Measurements from ENCODE around the gene ATP6V0D1. TPM values are rescaled to one million over a fixed set of nuclear protein-coding genes. Genes with fewer than 3 reads are reported as not detected.

The ATP6V0D1 gene
- total RNA-seq, 1 donor from 2014 or later: 74.5 TPM

DNA sequence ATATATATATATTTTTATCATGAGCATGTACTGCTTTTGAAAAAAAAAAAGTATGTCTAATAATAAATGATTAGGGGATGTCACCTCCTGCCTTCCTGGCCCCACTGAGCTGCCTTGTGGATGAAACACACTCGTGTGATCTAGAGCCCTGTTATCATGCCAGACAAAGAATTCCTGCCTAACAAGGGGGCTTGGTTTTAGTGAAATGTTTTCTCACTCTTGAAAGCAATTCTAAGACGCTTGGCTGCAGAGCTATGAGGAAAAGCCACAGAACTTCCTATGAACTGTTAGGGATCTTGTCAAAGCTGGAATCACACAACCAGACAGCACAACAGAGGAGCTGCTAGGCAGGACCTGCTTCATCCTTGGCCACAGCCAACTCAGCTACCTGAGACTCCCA, 68.7 kb downstream of the ATP6V0D1 start:
- ChIA-PET CTCF (interaction anchor here (1.5 to 1.7 kb wide), 2 partner anchors 10 to 152 kb away, joined by 3 to 4 read pairs; no protein-coding TSS in a partner anchor), POLR2A (no interaction called here)
- Mint-ChIP-seq H3K4me1 (peaks cover 8% of the 10 kb centered on the region), H3K27ac (no peak overlapping the region), H3K9me3 (no peaks in the 10 kb centered on the region), H3K27me3 (peaks cover 3% of the 10 kb centered on the region), H3K4me3 (no peak overlapping the region), H3K36me3 (ENCODE audit: low read depth) (no peaks in the 10 kb centered on the region)
- intact Hi-C loops (cut with micrococcal nuclease): no loop called here
- no peak for TF ChIP-seq CTCF (IDR thresholded peaks at IDR 0.05)
- DNase-seq: no peak
- no peak for ATAC-seq (ENCODE audit: low read depth)

DNA sequence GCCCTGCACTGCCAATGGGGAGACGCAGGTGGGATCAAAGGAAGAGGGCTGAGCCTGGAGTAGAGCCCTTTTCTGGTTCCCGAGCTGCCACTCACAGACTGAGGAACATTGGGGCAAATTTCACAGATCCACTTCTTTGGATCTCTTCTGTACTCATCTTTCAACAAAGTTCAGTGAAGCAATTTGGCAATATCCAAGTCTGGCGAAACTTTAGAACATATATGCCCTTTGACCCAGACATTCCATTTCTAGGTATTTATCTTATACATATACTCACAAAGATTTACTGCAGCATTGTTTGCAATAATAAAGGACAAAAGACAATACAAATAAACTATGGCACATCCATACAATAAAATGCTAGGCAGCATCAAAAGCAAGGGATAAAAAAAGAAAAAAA, 69.6 kb downstream of the ATP6V0D1 start:
- no peaks in the 10 kb centered on the region for H3K36me3 Mint-ChIP-seq (ENCODE audit: low read depth)
- ATAC-seq (ENCODE audit: low read depth): no peak
- CTCF ChIA-PET: interaction anchor here (1.7 kb wide), 1 partner anchor 11 kb away, joined by 4 read pairs; no protein-coding TSS in a partner anchor
- no peak overlapping the region for H3K4me3 Mint-ChIP-seq
- peaks cover 4% of the 10 kb centered on the region for H3K4me1 Mint-ChIP-seq
- intact Hi-C loops (cut with micrococcal nuclease): no loop called here
- H3K27ac Mint-ChIP-seq: no peak overlapping the region
- no peak for TF ChIP-seq CTCF (IDR thresholded peaks at IDR 0.05)
- no peak for DNase-seq
- POLR2A ChIA-PET: no interaction called here
- no peaks in the 10 kb centered on the region for H3K9me3 Mint-ChIP-seq
- H3K27me3 Mint-ChIP-seq: peaks cover 2% of the 10 kb centered on the region

DNA sequence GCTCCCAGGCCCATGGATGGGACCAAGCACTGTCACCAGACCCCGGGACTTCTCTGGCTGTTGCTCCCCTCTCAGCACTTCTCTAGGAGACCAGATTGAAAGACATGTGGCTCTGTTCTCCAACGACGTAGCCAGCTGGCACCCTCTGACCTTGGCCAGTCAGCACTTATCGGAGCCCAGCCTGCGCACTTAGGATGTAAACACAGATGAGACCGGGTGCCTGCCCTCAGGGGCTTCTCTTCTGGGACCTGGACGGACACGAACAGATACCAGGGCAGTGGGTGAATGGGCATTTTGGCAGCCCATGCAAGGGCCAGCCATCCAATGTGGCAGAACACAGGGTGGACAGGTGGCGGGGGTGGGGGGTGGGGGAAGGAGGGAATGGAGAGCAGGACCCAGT, 71.3 kb downstream of the ATP6V0D1 start:
- ATAC-seq (ENCODE audit: low read depth): no peak
- H3K27me3 Mint-ChIP-seq: no peaks in the 10 kb centered on the region
- no peak overlapping the region for H3K4me3 Mint-ChIP-seq
- H3K4me1 Mint-ChIP-seq: no peaks in the 10 kb centered on the region
- POLR2A ChIA-PET: no interaction called here
- H3K9me3 Mint-ChIP-seq: no peaks in the 10 kb centered on the region
- no peak for TF ChIP-seq CTCF (IDR thresholded peaks at IDR 0.05)
- no peaks in the 10 kb centered on the region for H3K36me3 Mint-ChIP-seq (ENCODE audit: low read depth)
- CTCF ChIA-PET: no interaction called here
- intact Hi-C loops (cut with micrococcal nuclease): no loop called here
- no peak for DNase-seq
- no peak overlapping the region for H3K27ac Mint-ChIP-seq

DNA sequence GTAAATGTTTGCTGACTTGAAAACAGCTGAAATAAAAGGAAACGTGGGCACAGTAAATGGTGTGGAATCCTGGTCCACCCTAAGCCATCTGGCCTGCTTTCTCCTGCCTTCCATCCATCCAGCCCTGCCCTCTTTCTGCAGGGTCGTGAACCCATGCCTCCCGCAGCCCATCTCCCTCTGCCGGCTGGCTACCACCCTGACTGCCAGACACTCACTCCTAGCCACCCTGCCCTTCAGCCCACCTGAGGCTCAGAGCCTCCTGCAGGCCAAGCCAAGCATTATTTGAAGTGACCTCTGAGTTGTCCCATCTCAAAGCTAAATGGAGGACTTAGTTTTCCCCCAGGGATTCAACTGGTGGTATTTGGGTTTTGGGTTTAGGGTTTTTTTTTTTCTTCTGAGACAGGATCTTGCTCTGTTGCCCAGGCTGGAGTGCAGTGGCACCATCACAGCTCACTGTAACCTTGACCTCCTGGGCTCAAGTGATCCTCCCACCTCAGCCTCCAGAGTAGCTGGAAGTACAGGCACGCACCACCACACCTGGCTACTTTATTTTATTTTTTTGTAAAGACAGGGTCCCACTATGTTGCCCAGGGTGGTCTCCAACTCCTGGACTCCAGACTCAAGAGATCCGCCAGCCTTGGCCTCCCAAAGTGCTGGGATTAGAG, 73.0 kb downstream of the ATP6V0D1 start:
- intact Hi-C loops (cut with micrococcal nuclease): no loop called here
- TF ChIP-seq CTCF (IDR thresholded peaks at IDR 0.05): no peak
- Mint-ChIP-seq H3K9me3 (no peaks in the 10 kb centered on the region), H3K4me1 (no peaks in the 10 kb centered on the region), H3K27me3 (peaks cover 1% of the 10 kb centered on the region), H3K36me3 (ENCODE audit: low read depth) (no peaks in the 10 kb centered on the region), H3K27ac (no peak overlapping the region), H3K4me3 (no peak overlapping the region)
- ATAC-seq (ENCODE audit: low read depth): no peak
- no peak for DNase-seq
- ChIA-PET POLR2A (no interaction called here), CTCF (interaction anchor here (1.5 kb wide), 1 partner anchor 9 kb away, joined by 3 read pairs; the partner anchor contains the start of gene ZDHHC1)

GRCh38 chr16:67407176-67407787, 73.7 kb downstream of the ATP6V0D1 start:
- ATAC-seq (ENCODE audit: low read depth): no peak
- DNase-seq: no peak
- no peak for TF ChIP-seq CTCF (IDR thresholded peaks at IDR 0.05)
- Mint-ChIP-seq H3K27me3 (peaks cover 1% of the 10 kb centered on the region), H3K4me1 (no peaks in the 10 kb centered on the region), H3K36me3 (ENCODE audit: low read depth) (no peaks in the 10 kb centered on the region), H3K4me3 (no peak overlapping the region), H3K9me3 (no peaks in the 10 kb centered on the region), H3K27ac (no peak overlapping the region)
- intact Hi-C loops (cut with micrococcal nuclease): no loop called here
- CTCF ChIA-PET: interaction anchor here (1.5 kb wide), 1 partner anchor 9 kb away, joined by 3 read pairs; the partner anchor contains the start of gene ZDHHC1
- POLR2A ChIA-PET: no interaction called here
